NCI-H1694 treated with DMSO at 0.1 percent for 48 hours (cell line): ENCODE results near the gene CRHR1.

Experiments
- DNase-seq: peaks from one replicate; lab custom pipeline; 2025; lab: John Stamatoyannopoulos, UW

The CRHR1 gene

DNA sequence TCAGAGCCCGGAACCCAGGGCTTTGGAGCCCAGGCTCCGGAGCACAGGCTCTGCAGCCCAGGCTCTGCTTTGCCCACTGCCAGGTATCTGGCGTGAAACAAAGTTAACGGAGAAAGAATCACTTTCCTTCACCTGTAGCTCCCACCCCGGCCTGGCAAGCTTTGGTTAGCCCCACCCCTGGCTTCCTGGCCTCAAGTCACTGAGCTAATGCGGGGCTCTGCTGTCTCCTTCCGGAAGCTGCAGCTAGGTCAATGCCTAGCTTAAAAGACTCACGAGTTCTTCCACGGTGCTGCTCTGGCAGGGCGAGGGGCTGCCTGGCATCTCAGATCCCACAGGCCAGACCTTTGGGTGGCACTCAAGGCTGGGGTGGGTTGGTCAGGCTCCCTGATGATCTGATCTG lies 39.5 kb downstream of the CRHR1 start:
- no peak for DNase-seq

GRCh38 chr17:45824475-45824874 lies 40.4 kb downstream of the CRHR1 start:
- no peak for DNase-seq

- DNase-seq, result no peak
Observed at GRCh38 chr17:45824901-45825492, 40.9 kb downstream of the CRHR1 start.

GRCh38 chr17:45825792-45826191 lies 41.7 kb downstream of the CRHR1 start:
- DNase-seq, result no peak

- DNase-seq, result no peak
Observed at GRCh38 chr17:45826919-45827588, 42.9 kb downstream of the CRHR1 start.

GRCh38 chr17:45828171-45828570 lies 44.1 kb downstream of the CRHR1 start:
- DNase-seq, result no peak

- DNase-seq, result no peak
Observed at GRCh38 chr17:45828582-45829133, 44.5 kb downstream of the CRHR1 start.

DNA sequence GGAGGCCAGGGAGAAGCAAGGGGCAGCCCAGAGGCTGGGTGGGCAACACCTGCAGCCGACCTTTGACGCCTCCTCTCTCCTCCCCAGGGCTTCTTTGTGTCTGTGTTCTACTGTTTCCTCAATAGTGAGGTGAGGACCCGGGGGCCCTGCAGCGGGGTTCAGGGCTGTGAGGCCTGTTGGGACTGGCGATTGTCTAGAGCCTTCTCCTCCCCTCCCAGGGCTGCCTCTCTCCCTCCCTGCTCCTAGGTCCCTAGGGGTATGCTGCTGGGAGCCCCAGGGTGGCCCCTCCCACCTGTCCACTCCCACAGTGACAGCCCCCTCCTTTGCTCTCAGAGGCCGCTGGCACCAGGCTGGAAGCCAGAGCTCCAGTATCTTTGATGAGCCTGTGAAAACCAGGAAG lies 49.8 kb downstream of the CRHR1 start:
- DNase-seq, result no peak

DNA sequence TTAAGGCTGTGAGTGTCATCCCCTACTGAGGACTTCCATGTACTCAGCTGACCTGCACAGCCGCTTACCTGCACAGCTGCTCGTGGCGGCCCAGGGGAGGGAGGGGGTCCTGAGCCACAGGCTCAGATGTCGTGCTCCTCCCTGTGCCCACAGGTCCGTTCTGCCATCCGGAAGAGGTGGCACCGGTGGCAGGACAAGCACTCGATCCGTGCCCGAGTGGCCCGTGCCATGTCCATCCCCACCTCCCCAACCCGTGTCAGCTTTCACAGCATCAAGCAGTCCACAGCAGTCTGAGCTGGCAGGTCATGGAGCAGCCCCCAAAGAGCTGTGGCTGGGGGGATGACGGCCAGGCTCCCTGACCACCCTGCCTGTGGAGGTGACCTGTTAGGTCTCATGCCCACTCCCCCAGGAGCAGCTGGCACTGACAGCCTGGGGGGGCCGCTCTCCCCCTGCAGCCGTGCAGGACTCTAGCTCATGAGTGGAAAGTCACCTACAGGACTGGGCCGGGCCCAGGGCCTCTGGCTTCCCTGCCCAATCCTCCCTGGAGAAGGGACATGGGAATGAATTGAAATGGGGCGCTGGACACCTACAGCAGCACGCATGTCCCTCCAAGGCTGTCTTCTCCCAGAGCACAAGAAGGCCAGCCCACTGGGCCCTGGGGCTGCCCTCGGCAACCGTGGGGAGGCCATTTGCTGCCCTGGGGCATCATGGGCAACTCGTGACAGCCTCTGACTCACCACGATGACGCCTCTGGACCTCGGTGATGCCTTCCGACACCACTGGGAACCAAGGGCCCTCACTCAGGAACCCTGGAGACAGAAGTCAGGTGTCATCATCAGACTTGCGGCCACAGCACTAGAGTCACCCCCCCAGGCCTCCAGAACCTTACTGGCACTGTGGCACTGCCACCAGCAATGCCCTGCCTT lies 50.6 kb downstream of the CRHR1 start:
- DNase-seq, result no peak

GRCh38 chr17:45835481-45835880 lies 51.4 kb downstream of the CRHR1 start:
- no peak for DNase-seq

DNA sequence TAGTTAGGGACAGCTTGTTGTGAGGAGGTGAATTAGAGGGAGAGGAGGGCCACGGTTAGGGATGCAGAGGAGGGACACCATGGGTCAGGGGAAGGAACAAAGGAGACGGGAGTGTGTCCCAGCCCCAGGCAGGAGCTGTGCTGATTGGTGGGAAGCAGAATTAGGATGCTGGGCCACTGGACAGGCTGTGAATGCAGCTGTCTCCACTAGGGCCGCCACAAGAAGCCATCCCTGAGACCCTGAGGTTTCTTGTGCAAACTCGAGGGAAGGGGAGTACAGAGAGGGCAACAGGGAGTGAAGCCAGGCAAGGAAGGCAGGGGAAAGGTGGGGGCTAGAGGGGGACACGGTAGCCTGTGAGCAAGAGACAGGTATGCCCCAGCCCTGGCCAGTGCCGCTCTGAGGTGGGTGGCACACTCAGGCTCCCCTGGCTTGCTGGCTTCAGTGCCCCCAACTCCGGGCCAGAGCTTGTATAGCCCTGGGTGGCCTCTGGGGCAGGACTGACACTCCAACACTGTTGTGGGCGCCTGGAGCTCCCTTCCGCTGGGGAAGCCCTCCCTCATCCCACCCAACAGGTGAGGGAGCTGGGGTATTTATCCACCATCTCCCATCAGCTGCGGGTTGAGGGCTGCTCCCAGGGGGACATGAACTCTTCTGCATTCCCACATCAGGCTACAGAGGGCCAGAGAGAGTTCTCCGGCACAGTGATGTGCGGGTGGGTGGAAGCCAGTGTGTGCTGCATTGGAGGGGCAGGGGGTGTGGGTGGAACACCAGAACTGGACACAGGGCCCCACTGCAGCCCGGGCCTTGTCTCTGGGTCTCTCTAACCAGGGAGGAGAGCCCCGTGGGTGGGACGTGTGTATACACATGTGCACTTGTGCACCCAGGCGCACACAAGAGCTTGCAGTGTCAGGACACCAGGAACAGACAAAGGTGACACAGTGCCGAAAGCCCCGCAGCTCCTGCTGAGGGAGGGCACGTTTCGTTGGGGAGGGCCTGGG lies 52.2 kb downstream of the CRHR1 start:
- no peak for DNase-seq

GRCh38 chr17:45837187-45837586 lies 53.1 kb downstream of the CRHR1 start:
- DNase-seq, result no peak

DNA sequence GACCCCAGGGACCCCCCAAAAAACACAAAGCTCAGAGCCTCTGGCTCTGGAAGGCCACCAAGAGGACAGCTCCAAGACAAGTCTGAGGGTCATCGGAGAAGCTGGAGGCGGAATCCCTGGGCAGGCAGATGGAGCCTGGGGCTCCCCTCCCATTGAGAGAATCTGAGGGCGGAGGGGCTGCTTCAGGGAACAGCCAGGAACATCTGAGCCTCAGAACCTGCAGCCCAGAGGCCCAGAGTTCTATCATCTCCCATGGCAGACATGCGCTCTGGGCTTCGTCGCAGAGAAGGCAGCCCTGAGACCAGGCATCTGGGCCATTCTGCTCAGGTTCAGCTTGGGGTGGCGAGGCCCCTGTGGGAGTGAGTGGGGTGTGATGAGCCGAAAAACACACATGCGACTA lies 53.5 kb downstream of the CRHR1 start:
- DNase-seq, result no peak

- DNase-seq, result no peak
Observed at GRCh38 chr17:45838751-45839295, 54.7 kb downstream of the CRHR1 start.

GRCh38 chr17:45839442-45839841 lies 55.3 kb downstream of the CRHR1 start:
- no peak for DNase-seq

- DNase-seq, result no peak
Observed at GRCh38 chr17:45841186-45841585, 57.1 kb downstream of the CRHR1 start.

GRCh38 chr17:45841883-45842525 lies 57.9 kb downstream of the CRHR1 start:
- DNase-seq, result peak; percentile 97

GRCh38 chr17:45843722-45844121 lies 59.6 kb downstream of the CRHR1 start:
- no peak for DNase-seq

- no peak for DNase-seq
Observed at GRCh38 chr17:45844695-45845375, 60.7 kb downstream of the CRHR1 start, which contains the start of gene SPPL2C. SPPL2C (plus strand) TSS chr17:45844881; CDS start chr17:45844907, 26 bp downstream.
